Skeletal muscle satellite cell (primary cell): ENCODE results near the gene MAD2L1BP.
A peak's percentile ranks its signal among the peaks of the same experiment; 100 is the strongest.

Experiments
- H3K27me3 ChIP-seq: 2 replicates; pipeline ENCODE4 v1.7.0; 2013; ENCODE audit warnings: low read length; ENCODE audit not compliant: control insufficient read depth, insufficient read depth
- H3K36me3 ChIP-seq: 2 replicates; pipeline ENCODE4 v1.7.0; 2013; ENCODE audit warnings: mild to moderate bottlenecking, control low read depth, low read length; ENCODE audit not compliant: insufficient read depth
- H3K4me1 ChIP-seq: 2 replicates; pipeline ENCODE4 v1.7.0; 2013; ENCODE audit warnings: low read length; ENCODE audit not compliant: control insufficient read depth, insufficient read depth
- H3K4me2 ChIP-seq: 2 replicates; pipeline ENCODE4 v1.7.0; 2013; ENCODE audit warnings: mild to moderate bottlenecking, low read length
- H3K4me3 ChIP-seq: 2 replicates; pipeline ENCODE4 v1.7.0; 2013; ENCODE audit warnings: low read length
- H3K9ac ChIP-seq: 2 replicates; pipeline ENCODE4 v1.7.0; 2013; ENCODE audit warnings: mild to moderate bottlenecking, low read depth, low read length, moderate library complexity
- H3K9me3 ChIP-seq: replicated peaks from 2 replicates; pipeline ENCODE4 v1.7.0; 2013; ENCODE audit warnings: mild to moderate bottlenecking, control low read depth, low read length

Gene MAD2L1BP

GRCh38 chr6:43613721-43614395 lies 21.8 kb upstream of the MAD2L1BP start:
- Histone ChIP-seq H3K36me3 (peaks cover 44% of the 10 kb centered on the region), H3K9me3 (no peaks in the 10 kb centered on the region), H3K9ac (no peak overlapping the region), H3K27me3 (no peaks in the 10 kb centered on the region), H3K4me1 (peaks cover 4% of the 10 kb centered on the region), H3K4me2 (no peak overlapping the region), H3K4me3 (no peak overlapping the region)

GRCh38 chr6:43614396-43614730 lies 21.3 kb upstream of the MAD2L1BP start:
- no peaks in the 10 kb centered on the region for H3K27me3 ChIP-seq
- no peak overlapping the region for H3K9ac ChIP-seq
- H3K4me2 ChIP-seq = no peak overlapping the region
- peaks cover 4% of the 10 kb centered on the region for H3K4me1 ChIP-seq
- no peaks in the 10 kb centered on the region for H3K9me3 ChIP-seq
- H3K4me3 ChIP-seq = no peak overlapping the region
- H3K36me3 ChIP-seq = peaks cover 42% of the 10 kb centered on the region

GRCh38 chr6:43616725-43617472 lies 18.7 kb upstream of the MAD2L1BP start:
- H3K36me3 ChIP-seq = peaks cover 52% of the 10 kb centered on the region
- no peaks in the 10 kb centered on the region for H3K27me3 ChIP-seq

GRCh38 chr6:43621078-43621835 lies 14.4 kb upstream of the MAD2L1BP start:
- H3K4me2 ChIP-seq = no peak overlapping the region
- H3K9me3 ChIP-seq = no peaks in the 10 kb centered on the region
- no peaks in the 10 kb centered on the region for H3K4me1 ChIP-seq
- peaks cover 75% of the 10 kb centered on the region for H3K36me3 ChIP-seq
- H3K27me3 ChIP-seq = no peaks in the 10 kb centered on the region
- no peak overlapping the region for H3K4me3 ChIP-seq
- H3K9ac ChIP-seq = no peak overlapping the region

More at GRCh38 chr6:43616725-43617472, 18.7 kb upstream of the MAD2L1BP start:
- H3K4me3 ChIP-seq = no peak overlapping the region
- peaks cover 4% of the 10 kb centered on the region for H3K4me1 ChIP-seq
- H3K9me3 ChIP-seq = no peaks in the 10 kb centered on the region
- no peak overlapping the region for H3K4me2 ChIP-seq
- H3K9ac ChIP-seq = no peak overlapping the region

- no peaks in the 10 kb centered on the region for H3K9me3 ChIP-seq
- H3K4me1 ChIP-seq = peaks cover 2% of the 10 kb centered on the region
- no peak overlapping the region for H3K9ac ChIP-seq
- H3K4me3 ChIP-seq = no peak overlapping the region
- H3K4me2 ChIP-seq = no peak overlapping the region
- no peaks in the 10 kb centered on the region for H3K27me3 ChIP-seq
- peaks cover 71% of the 10 kb centered on the region for H3K36me3 ChIP-seq
These were observed 13.8 kb upstream of the MAD2L1BP start for GRCh38 chr6:43621836-43622180.

GRCh38 chr6:43622541-43622940 lies 13.1 kb upstream of the MAD2L1BP start:
- Histone ChIP-seq H3K4me2 (no peak overlapping the region), H3K4me1 (peaks cover 9% of the 10 kb centered on the region), H3K9me3 (no peaks in the 10 kb centered on the region), H3K9ac (no peak overlapping the region), H3K27me3 (no peaks in the 10 kb centered on the region), H3K36me3 (peaks cover 71% of the 10 kb centered on the region), H3K4me3 (no peak overlapping the region)

- H3K36me3 ChIP-seq = peaks cover 71% of the 10 kb centered on the region
- no peak overlapping the region for H3K4me2 ChIP-seq
- peaks cover 13% of the 10 kb centered on the region for H3K4me1 ChIP-seq
- H3K9me3 ChIP-seq = no peaks in the 10 kb centered on the region
- no peak overlapping the region for H3K9ac ChIP-seq
- no peak overlapping the region for H3K4me3 ChIP-seq
- H3K27me3 ChIP-seq = no peaks in the 10 kb centered on the region
These were observed 11.5 kb upstream of the MAD2L1BP start for GRCh38 chr6:43623880-43624785.

- peaks cover 13% of the 10 kb centered on the region for H3K4me1 ChIP-seq
- H3K27me3 ChIP-seq = no peaks in the 10 kb centered on the region
- H3K9ac ChIP-seq = no peak overlapping the region
- H3K9me3 ChIP-seq = no peaks in the 10 kb centered on the region
- peaks cover 65% of the 10 kb centered on the region for H3K36me3 ChIP-seq
- no peak overlapping the region for H3K4me2 ChIP-seq
- no peak overlapping the region for H3K4me3 ChIP-seq
These were observed 10.8 kb upstream of the MAD2L1BP start for GRCh38 chr6:43624786-43625288.

GRCh38 chr6:43625393-43625992 lies 10.1 kb upstream of the MAD2L1BP start:
- no peak overlapping the region for H3K4me2 ChIP-seq
- H3K9ac ChIP-seq = no peak overlapping the region
- H3K4me3 ChIP-seq = no peak overlapping the region
- peaks cover 18% of the 10 kb centered on the region for H3K4me1 ChIP-seq
- no peaks in the 10 kb centered on the region for H3K9me3 ChIP-seq
- peaks cover 59% of the 10 kb centered on the region for H3K36me3 ChIP-seq
- no peaks in the 10 kb centered on the region for H3K27me3 ChIP-seq

- Histone ChIP-seq H3K9ac (peak overlapping the region; percentile 77), H3K4me2 (peak overlapping the region; percentile 80), H3K27me3 (no peaks in the 10 kb centered on the region), H3K4me3 (peak overlapping the region; percentile 91), H3K4me1 (peaks cover 25% of the 10 kb centered on the region), H3K9me3 (no peaks in the 10 kb centered on the region), H3K36me3 (peaks cover 42% of the 10 kb centered on the region)
These were observed 8.4 kb upstream of the MAD2L1BP start for GRCh38 chr6:43627008-43627825.
